ENCODE measurements around the gene PRKCZ. TPM values are rescaled to one million over a fixed set of nuclear protein-coding genes. Genes with fewer than 3 reads are reported as not detected.

Gene PRKCZ
- total RNA-seq, 3 donors from 2014 or later (not counting 1 experiment from before 2014, with no cell fraction given): 25.1 to 37.1 (median 30.5) TPM

GRCh38 chr1:2108213-2108876 lies 58.1 kb downstream of the PRKCZ start:
- H3K4me1 ChIP-seq (ENCODE audit: control insufficient read depth, insufficient read depth, low read length): peaks cover 16% of the 10 kb centered on the region
- no peaks in the 10 kb centered on the region for H3K36me3 ChIP-seq (ENCODE audit: control insufficient read depth, insufficient read depth, low read length)
- Mint-ChIP-seq H3K4me3 (no peak overlapping the region), H3K9me3 (no peaks in the 10 kb centered on the region), H3K27me3 (ENCODE audit: low read depth in 2 of 2) (no peaks in the 10 kb centered on the region), H3K27ac (no peak overlapping the region), H3K36me3 (no peaks in the 10 kb centered on the region), H3K4me1 (peaks cover 0 to 4% of the 10 kb centered on the region in 2 donors)
- H3K27me3 ChIP-seq (ENCODE audit: control insufficient read depth, insufficient read depth, low read length): no peaks in the 10 kb centered on the region
- H3K4me3 ChIP-seq (ENCODE audit: low read length): no peak overlapping the region
- H3K9me3 ChIP-seq (ENCODE audit: control insufficient read depth, insufficient read depth, low read length): no peaks in the 10 kb centered on the region
- DNase-seq: no peak
- intact Hi-C loops (cut with micrococcal nuclease): no loop called here
- no peak for ATAC-seq
- 93% methylated on average over 33 of the region's 33 CpGs for WGBS (ENCODE audit: insufficient coverage)
- H3K27ac ChIP-seq (ENCODE audit: low read length): no peak overlapping the region
- no peak for TF ChIP-seq CTCF (IDR thresholded peaks at IDR 0.05)

- Mint-ChIP-seq H3K27ac (no peak overlapping the region), H3K27me3 (ENCODE audit: low read depth in 2 of 2) (no peaks in the 10 kb centered on the region), H3K4me3 (no peak overlapping the region), H3K9me3 (no peaks in the 10 kb centered on the region), H3K4me1 (peaks cover 0 to 4% of the 10 kb centered on the region in 2 donors), H3K36me3 (no peaks in the 10 kb centered on the region)
- Histone ChIP-seq H3K36me3 (ENCODE audit: control insufficient read depth, insufficient read depth, low read length) (no peaks in the 10 kb centered on the region), H3K4me3 (ENCODE audit: low read length) (no peak overlapping the region), H3K27me3 (ENCODE audit: control insufficient read depth, insufficient read depth, low read length) (no peaks in the 10 kb centered on the region), H3K4me1 (ENCODE audit: control insufficient read depth, insufficient read depth, low read length) (peaks cover 16% of the 10 kb centered on the region), H3K9me3 (ENCODE audit: control insufficient read depth, insufficient read depth, low read length) (no peaks in the 10 kb centered on the region), H3K27ac (ENCODE audit: low read length) (no peak overlapping the region)
- DNase-seq: no peak
- WGBS (ENCODE audit: insufficient coverage): 90% methylated on average over 28 of the region's 28 CpGs
- intact Hi-C loops (cut with micrococcal nuclease): no loop called here
- ATAC-seq: no peak
- no peak for TF ChIP-seq CTCF (IDR thresholded peaks at IDR 0.05)
Observed at GRCh38 chr1:2108877-2109580, 58.8 kb downstream of the PRKCZ start.

- H3K36me3 ChIP-seq (ENCODE audit: control insufficient read depth, insufficient read depth, low read length): no peaks in the 10 kb centered on the region
- DNase-seq: no peak
Observed at GRCh38 chr1:2109581-2110021, 59.4 kb downstream of the PRKCZ start.

More at GRCh38 chr1:2109581-2110021, 59.4 kb downstream of the PRKCZ start:
- no peak overlapping the region for H3K27ac ChIP-seq (ENCODE audit: low read length)
- H3K4me1 ChIP-seq (ENCODE audit: control insufficient read depth, insufficient read depth, low read length): peaks cover 16% of the 10 kb centered on the region
- WGBS (ENCODE audit: insufficient coverage): 94% methylated on average over 24 of the region's 24 CpGs
- no peaks in the 10 kb centered on the region for H3K9me3 ChIP-seq (ENCODE audit: control insufficient read depth, insufficient read depth, low read length)
- Mint-ChIP-seq H3K4me1 (peaks cover 0 to 4% of the 10 kb centered on the region in 2 donors), H3K36me3 (no peaks in the 10 kb centered on the region), H3K4me3 (no peak overlapping the region), H3K27ac (no peak overlapping the region), H3K9me3 (no peaks in the 10 kb centered on the region), H3K27me3 (ENCODE audit: low read depth in 2 of 2) (no peaks in the 10 kb centered on the region)
- no peak for ATAC-seq
- H3K4me3 ChIP-seq (ENCODE audit: low read length): no peak overlapping the region
- no peaks in the 10 kb centered on the region for H3K27me3 ChIP-seq (ENCODE audit: control insufficient read depth, insufficient read depth, low read length)
- intact Hi-C loops (cut with micrococcal nuclease): no loop called here
- no peak for TF ChIP-seq CTCF (IDR thresholded peaks at IDR 0.05)
